Effector CD8-positive, alpha-beta T cell (primary cell): ENCODE results near the gene RALA.
A peak's percentile ranks its signal among the peaks of the same experiment; 100 is the strongest.

ENCODE experiments used
- DNase-seq: peaks from one replicate; lab custom pipeline; 2025; lab: John Stamatoyannopoulos, UW

The RALA gene

DNA sequence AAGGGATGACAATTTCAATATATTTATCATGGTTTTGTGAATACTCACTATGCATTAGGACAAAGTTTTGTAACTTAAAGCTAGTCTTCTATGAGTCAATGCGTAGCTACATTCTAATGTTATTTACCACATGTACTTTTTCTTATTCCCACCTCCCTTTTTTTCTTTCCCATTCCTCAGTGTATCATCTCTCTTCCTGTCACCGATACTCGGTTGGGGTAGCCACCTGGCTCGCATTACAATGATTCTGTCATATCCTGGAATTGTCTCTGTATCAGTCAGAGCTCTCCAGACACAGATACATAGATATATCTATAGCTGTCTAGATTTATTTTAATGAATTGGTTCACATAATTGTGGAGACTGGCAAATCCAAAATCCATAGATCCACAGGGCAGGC, 9.8 kb upstream of the RALA start:
- no peak for DNase-seq

DNA sequence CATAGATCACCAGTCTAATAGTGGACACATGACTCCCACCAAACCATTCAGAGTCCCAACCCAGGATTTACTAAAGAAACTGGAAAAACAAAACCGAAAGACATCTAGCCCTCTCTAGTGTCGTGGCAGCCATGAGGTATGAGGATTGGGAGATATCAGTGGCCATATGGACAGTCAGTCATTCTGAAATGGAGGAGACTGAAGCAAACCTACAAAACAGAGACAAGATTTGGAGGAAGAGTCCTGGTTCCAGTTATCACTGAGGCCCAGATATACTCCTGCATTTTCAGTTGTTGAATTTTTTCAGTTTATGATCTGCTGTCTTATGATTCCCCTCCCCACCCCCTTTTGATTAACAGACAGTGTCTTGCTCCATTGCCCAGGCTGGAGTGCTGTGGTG, 9.1 kb upstream of the RALA start:
- no peak for DNase-seq

DNA sequence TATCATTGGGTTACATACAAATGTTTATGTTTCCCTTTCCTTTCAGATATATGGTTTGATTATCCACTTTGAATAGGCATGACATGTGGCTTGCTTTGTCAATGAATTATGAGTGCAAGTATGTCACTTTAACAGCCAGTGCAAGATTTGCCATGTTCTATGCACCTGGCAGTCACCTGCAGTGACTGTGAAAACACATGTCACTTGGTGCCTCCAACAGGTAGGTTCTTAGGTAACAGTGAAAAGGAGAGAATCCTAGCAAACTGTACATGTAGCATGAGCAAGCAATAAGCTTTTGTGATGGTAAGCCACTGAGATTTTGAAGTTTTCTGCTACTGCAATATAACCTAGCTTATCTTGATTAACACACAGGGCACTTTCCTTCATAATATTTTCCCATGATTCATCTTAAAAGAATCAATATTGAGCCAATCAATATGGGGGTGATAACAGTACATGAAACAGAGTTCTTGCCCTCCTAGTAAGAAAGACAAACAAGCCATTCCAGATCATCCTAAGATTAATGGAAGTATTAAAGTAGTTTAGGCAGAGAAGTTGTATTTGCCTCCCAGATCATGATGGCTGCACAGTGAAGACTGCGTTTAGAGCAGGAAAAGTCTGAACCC, 7.9 kb upstream of the RALA start:
- no peak for DNase-seq

DNA sequence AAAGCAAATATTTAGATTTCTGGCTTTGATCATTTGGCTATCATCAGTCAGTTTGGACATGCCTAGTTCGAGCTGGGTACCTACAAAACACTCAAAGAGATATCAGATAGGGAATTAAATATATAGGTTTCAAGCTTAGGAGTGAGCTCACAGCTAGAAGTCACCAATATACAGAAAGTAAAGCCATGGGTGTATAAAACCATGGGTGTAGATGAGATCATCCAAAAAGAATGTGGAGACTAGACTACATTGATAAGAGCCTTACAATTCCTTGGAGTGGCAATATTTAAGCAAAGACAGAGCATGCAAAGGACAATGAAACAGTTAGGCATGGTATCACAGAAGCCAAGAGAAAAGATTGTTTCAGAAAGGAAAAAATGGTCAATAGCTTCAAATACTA, 7.2 kb upstream of the RALA start:
- DNase-seq: no peak

DNA sequence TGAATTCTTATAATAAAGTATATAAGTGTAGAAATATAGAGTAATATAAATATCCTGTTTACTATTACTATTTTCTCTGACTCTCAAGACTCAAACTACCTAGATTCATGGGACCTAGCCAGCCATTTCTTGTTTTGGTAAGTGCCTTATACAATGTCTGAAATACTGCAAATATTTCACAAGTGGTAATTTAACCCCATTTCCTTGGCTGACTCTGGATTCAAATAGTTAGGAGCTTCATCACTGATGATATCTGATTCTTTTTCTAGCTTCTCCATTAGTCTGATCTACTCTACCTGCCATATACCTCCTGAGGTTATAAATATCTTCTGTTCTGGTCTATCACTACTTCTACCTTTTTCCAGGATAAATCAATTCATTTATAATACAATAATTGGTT, 6.4 kb upstream of the RALA start:
- no peak for DNase-seq

DNA sequence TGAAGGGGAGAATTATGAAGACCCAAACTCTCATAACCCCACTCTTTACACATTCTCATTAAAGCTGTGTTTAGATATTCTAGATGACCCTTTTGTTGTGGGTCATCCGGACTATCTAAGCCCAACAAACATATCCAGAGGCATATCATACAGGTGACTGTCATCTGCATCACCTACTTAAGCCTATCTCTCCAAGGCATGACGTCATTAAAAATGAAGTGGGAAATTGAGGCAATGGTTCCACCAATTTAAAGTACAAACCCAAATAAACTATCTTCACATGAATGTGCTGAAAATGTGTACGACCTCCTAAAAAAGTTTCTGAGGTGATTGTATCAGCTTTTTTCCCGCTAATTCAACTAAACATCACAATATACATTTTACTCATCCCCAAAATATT, 4.5 kb upstream of the RALA start:
- no peak for DNase-seq

DNA sequence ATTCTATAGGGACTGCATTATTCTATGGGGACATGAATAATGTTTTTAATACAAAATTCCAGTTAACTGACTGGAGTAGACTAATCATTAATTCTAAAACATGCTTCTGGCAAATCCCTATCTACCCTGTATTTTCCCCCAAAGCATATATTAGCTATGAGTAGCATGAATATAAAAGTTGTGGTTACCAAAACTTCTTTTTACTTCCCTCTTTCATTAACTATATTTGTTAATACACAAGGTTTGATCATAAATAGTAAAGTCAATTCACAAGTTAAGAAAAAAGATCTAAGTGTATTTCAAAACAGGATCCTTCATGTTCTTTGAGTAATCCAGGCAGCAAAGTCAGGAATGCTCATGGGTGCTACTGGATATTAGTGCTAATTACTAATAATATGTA, 2.9 kb upstream of the RALA start:
- no peak for DNase-seq

DNA sequence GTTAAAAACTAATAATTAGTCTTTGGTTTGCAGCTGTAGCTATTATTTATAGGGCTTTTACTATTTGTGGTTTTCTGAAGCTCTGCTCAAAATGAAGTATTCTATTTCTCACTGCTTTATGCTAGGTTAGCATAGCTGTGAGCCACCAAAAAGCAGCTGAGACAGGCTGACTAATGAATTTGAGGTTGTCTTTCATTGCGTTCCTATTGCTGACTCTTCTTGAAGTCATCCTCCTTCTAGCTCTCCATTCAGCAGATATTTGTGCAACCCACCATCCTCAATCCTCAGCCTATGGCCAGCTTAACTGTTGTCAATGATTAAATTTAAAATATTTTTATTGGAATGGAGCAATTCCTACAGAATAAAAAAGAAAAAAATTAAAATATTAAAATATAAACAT, 2.1 kb upstream of the RALA start:
- no peak for DNase-seq

DNA sequence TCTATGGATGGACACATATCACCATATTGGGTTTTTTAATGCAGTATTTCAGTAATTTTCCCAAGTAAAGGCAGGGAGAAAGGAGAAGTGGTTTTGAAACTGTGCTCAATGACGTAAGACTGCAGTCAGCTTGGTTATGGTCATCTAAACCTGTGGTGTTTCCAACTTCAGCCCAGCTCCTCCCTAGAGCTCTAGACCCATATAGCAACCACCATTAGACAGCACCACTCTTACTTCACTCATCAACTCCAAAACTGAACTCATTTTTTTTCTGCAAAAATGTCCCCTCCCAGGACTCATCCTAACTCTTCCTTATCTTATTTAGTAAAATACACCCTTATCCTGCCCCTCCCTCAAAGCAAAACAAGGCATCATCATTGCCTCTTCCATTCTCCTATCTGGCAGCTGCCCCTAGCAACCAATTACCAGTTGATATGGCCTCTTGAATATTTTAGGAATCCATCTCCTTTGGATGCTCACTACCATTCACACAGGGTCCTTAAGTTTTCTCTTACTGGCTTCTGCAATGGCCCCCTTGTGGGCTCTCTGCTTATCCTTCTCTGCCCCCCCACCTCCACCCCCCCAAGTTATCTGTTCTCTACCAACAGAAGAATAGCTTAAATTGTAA, 1.5 kb upstream of the RALA start:
- no peak for DNase-seq

DNA sequence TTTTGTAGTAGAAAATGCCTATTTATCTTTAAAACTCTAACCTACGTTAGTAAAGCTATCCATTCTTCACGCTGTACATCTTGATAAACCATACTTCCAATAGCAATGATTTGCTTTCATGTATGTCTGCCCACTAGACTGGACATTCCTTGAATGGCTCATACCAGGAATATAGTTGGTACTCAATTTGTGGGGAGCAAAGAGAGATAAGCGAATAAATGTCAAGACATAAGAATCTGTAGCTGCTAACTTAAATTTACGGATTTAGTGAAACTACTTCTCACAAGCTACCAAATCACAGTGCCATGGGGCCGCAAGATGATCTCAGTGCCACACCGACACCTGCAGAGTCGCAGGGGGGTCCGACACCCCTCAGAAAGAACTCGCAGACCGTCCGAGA, 763 bp upstream of the RALA start:
- no peak for DNase-seq

DNA sequence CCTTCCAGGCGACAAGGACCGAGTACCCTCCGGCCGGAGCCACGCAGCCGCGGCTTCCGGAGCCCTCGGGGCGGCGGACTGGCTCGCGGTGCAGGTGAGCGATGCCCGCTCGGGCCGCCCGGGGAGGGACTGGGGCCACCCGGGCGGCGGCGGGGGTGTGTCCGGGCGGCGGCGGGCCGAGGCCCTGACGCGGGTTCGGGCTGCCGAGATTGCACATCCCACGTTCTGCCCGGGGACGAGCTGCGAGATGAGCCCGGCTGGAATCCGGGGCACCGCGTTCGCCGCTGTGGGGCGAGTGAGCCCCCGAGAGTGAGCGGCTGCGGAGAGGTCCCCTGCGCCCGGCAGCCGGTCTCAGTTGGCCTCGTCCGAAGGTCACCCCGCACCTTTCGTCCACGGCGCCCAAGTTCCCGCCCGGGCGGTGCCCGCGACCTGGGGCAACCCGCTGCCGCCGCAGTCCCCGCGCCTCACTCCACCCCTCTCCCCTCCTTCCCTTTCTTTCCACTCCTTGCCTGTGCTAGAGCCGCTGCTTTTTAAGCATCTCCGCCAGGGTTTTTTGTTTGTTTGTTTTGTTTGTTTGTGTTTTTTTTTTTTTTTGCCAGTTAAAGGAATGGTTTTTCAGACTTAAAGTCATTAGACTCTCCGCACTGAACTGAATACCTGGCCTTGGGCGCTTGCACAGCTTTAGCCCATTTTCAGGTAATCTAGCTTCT, 515 bp downstream of the RALA start:
- DNase-seq: no peak

DNA sequence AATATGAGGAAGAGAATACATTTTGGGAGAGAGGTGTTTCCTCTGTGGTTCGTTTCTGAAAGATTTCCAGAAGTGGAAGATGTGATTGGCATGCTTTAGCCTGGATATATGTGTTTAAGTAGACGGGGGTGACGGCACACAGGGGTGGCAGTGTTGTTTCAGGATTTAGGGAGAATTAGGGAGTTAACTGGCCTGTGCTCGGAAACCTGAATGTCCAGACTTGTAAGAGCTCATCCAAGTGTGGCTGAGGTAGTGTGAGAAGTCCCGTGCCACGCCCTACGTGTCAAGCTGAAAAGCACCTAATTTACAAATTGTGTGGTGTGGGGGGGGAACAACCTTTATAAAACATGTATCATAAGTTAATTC, 1.1 kb downstream of the RALA start:
- DNase-seq: no peak

DNA sequence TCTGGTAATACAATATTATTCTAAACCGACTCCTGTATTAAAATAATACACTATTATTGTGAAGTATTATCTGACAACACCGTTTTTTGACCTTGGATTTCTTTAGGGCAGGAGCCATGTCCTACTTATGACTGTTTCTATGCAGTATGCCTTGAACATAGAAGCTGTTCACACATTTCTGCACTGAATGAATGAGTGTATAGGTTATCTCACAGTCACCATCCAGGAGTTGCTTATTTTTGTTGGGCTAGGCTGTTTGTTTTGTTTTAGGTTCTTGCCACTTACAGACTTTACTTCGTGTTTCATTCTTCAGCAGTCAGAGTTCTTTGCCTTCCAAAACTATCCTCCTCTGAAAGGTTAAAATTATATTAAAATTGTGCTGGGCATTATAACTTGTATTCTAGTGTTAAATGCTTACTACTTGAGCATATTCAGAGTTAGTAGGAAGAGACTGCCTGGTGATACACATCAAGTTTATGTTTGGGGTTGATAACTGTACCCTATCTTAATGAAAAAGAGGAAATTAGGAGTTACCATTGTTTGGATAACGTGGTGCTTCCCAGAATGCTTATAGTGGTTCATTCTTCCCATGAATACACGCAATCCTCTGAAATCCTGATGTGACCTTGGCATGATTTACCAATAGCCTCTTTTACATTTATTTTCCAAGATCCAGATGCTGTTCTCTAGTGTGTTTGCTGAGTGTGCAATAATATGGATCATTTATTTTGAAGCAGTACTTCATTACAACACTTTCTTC, 1.7 kb downstream of the RALA start:
- DNase-seq: no peak

DNA sequence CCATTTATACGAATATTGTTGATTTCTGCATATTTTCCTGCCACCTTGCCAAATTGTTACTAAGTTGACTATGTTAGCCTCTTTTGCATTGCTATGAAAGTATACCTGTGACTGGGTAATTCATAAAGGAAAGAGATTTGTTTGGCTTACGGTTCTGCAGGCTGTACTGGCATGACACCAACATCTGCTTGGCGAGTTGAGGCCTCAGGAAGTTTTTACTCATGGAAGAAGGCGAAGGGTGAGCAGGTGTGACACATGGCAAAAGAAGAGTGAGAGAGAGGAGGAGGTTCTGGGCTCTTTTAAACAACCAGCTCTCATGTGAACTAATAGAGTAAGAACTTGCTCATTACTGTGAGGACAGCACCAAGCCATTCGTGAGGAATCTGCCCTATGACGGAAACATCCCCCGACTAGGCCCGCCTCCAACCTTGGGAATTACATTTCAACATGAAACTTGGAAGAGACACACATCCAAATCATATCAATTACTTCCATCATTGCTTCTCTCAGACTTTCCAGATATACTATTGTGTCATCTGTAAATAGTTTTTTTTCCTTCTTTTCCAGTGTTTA, 8.4 kb downstream of the RALA start:
- no peak for DNase-seq

DNA sequence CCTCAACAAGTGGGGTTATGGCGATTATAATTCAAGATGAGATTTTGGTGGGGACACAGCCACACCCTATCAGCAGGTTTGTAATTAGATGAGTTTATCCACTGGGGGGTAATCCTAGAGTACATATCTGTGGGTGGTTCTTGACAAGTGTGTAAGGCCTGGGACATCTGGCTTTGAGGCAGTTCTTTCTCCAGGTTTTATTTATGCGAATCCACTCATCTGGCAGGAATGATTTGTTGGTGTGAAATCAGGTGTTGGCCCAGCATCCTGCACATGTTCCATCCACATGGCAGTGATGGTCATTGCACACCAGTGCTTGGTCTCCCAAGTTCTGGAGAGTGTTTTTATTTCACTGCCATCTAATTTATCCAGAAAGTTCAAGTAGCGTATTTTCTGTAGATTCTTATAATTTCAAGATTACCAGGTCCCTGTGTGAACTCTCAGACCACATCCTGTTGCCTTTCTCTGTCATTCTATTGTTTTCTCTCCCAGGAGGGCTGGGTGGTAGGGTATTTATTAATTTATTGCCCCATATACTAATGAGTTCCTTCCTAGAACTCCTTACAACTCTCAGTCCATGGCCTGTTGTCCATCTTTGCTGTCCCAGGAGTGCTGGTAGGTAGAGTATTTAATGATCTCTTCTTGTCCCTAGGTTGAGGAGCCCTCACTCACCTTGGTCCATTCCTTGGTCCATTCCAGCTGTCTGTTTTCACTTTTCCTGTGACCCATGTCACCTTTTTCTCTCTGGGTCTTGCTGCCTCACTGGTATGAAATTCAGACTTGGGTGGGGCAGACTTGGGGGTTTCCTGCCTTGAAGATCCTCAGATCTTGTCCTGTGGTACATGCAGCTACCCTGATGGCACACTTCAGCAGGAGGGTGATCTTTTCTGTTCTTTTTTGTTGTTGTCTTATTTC, 10.4 kb downstream of the RALA start:
- DNase-seq: peak; percentile 15

DNA sequence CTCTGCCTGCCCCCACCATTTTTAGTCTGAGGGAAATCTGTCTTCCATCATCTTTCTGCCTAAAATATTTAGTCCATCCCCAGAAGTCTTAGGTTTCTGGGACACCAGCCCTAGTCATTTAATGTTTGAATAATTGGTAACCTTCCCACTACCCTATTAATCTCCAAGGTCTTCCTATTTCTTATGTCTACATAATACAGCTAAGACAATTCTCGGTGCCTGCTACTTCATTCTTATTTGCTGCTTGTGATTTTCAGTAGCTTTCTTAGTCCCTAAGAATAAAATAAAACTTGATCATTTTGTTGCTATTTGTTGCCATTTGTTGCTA, 11.1 kb downstream of the RALA start:
- no peak for DNase-seq

DNA sequence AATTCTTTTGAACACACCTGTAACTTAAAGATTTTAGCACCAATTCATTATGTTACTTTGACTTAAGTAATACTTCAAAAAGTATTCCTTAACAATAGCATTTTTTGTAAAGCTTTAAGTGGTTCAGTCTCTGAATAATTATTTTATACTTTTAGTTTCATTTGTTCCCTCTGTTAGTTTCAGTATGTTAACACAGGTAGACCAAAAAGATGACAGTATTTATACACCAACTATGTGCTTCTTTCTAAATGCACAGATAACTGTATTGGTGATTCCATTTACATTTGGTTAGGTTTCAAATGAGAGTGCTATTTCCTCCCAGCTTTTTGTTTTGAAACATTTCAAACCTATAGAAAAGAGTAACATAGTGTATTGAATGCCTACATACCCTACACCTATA, 14.0 kb downstream of the RALA start:
- DNase-seq: no peak

DNA sequence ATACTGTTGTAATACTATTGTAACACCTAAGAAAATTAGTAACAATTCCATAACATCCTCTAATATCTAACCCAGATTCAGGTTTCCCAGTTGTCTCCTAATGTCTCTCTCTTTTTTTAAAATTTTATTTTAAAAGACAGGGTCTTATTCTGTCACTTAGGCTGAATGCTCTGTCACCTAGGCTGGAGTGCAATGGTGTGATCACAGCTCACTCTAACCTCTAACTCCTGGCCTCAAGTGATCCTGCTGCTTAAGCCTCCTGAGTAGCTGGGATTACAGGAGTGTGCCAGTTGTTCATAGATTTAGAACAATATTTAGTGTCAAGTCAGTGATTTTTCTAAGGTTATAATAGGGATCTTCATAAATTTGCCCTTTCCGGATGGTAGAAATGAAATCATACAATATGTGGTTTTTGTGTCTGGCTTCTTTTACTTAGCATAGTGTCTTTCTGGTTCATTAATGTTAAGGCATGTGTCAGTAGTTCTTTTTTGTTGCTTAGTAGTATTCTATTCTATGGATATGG, 14.7 kb downstream of the RALA start:
- DNase-seq: no peak

DNA sequence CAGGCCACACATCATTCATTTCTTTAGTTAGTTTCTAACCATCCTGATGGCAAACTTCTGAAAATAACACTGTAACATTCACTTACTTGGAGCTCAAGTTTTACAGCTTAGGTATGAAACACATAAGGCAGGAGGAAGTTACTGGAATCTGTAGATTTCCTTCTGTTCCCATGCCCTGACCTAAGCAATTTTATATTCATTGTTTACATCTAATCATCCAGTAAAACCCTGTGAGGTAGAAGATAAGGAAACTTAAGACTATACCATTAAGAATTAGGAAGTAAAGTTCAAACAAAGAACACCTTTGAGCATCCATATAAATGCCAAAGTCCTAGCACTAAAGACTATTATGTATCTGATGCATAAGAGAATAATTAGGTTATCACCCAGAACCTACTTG, 19.5 kb downstream of the RALA start:
- DNase-seq: no peak

DNA sequence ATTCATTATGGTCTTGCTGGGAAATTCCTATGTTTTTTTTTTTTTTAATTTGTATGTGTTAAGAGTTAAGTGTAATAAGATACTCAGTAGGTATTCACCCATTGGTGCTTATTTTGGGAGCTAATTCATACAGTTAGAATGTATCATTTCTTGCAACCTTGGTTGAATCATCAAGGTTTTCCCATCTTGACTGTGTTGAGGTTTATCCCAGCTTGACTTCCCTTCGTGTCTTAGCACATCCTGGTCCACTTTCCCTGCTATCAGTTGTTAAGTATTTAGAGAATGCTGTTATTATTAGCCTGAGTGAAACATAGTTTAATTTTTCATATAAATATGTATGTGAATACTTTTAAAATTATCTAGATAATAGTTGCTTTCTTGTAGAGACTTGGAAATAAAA, 20.8 kb downstream of the RALA start:
- no peak for DNase-seq
